Gastrocnemius medialis (tissue), 4 donors: Measurements from ENCODE around the gene METTL2B. TPM values are rescaled to one million over a fixed set of nuclear protein-coding genes. Genes with fewer than 3 reads are reported as not detected.

Experiments used
- ATAC-seq, 2 donors: fragments of 150-250 bp; one replicate each; pipeline ENCODE4 v1.9.1; 2016
- DNase-seq, 2 donors: peaks; one replicate each; pipeline ENCODE4 v3.0.0-alpha.2; 2019
- H3K27ac ChIP-seq, 4 donors: fragments of 200-600 bp; sonication (generic); 1 replicate in 1 of 4; 2 replicates in 3 of 4; pipeline ENCODE4 v1.5.1; 2016 to 2018; ENCODE audit warnings: mild to moderate bottlenecking in 2 of 4, moderate library complexity in 1 of 4
- H3K27me3 ChIP-seq, 3 donors: fragments of 200-600 bp; sonication (generic) in 2 of 3; 1 replicate in 1 of 3; 2 replicates in 2 of 3; pipeline versions ENCODE4 v1.5.1 to v1.6.0; 2016 to 2019; ENCODE audit warnings: mild to moderate bottlenecking in 1 of 3, moderate library complexity in 1 of 3
- H3K36me3 ChIP-seq, 2 donors: fragments of 200-600 bp; sonication (generic) in 1 of 2; one replicate each; pipeline ENCODE4 v1.5.1; 2017 to 2018
- H3K4me1 ChIP-seq, 2 donors: fragments of 200-600 bp; sonication (generic) in 1 of 2; one replicate each; pipeline ENCODE4 v1.5.1; 2016 to 2017; ENCODE audit warnings: mild to moderate bottlenecking in 2 of 2
- H3K4me3 ChIP-seq, 4 donors: fragments of 200-600 bp; sonication (generic) in 3 of 4; 1 replicate in 1 of 4; 2 replicates in 3 of 4; pipeline ENCODE4 v1.5.1; 2016 to 2019; ENCODE audit warnings: mild to moderate bottlenecking in 2 of 4
- H3K9me3 ChIP-seq, 3 donors: fragments of 200-600 bp; sonication (generic) in 2 of 3; 1 replicate in 1 of 3; 2 replicates in 2 of 3; pipeline ENCODE4 v1.5.1; 2016 to 2019
- POLR2A ChIP-seq, 2 donors: fragments of 450-650 bp; IDR thresholded peaks; one replicate each; pipeline ENCODE4 v1.6.1; 2017; ENCODE audit warnings: antibody characterized with exemption in 2 of 2, mild to moderate bottlenecking in 2 of 2, moderate library complexity in 2 of 2
- in situ Hi-C, 4 donors: fragments of 200-750 bp; cut with MboI; loops; one replicate each; pipeline versions ENCODE4 v1.15.0 to v1.8.0; 2017; ENCODE audit warnings: low sequenced_read_pairs in 4 of 4
- intact Hi-C: fragments of 100-400 bp; cut with DNase I; formaldehyde crosslinking; loops from one replicate; pipeline ENCODE4 v1.15.1; 2023; ENCODE audit warnings: low total_unique reads
- total RNA-seq, 4 donors: library from RNA; depleted of rRNA; stranded (reverse); fragments of >200 nt; gene quantifications; one replicate each; pipeline versions ENCODE4 v1.1.0 to v1.2.3, GENCODE V29; 2016
- TF ChIP-seq, protein P1 (sequence below), 5 experiments: fragments of 450-650 bp in 3 of 5; fragments of 200-600 bp in 2 of 5; sonication (generic) in 2 of 5; IDR thresholded peaks in 4 of 5; conservative IDR thresholded peaks in 1 of 5; 1 replicate in 4 of 5; 2 replicates in 1 of 5; pipeline ENCODE4 v1.5.1; 2016 to 2019; ENCODE audit warnings: antibody characterized with exemption in 5 of 5, mild to moderate bottlenecking in 3 of 5, moderate library complexity in 3 of 5

Gene METTL2B
- total RNA-seq, 4 donors from 2014 or later: 19.8 to 22.5 (median 20.6) TPM

DNA sequence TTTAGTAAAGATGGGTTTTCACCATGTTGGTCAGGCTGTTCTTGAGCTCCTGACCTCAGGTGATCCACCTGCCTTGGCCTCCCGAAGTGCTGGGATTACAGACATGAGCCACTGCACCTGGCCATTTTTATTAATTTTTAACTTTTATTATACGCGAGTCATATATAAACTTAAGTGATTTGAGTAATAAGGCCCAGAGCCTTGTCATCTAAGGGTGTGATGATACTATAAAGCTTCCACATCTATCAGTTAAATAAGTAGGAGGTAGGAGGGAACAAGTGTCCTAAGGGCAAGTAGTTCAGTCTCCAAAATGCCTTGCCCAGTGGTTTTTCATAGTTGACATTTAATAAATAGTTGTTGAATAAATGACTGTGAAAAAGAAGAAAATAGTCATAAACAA, 34.2 kb upstream of the METTL2B start:
- Histone ChIP-seq H3K9me3 (no peaks in the 10 kb centered on the region), H3K4me3 (no peak overlapping the region), H3K36me3 (no peaks in the 10 kb centered on the region), H3K27me3 (no peaks in the 10 kb centered on the region), H3K4me1 (no peaks in the 10 kb centered on the region), H3K27ac (no peak overlapping the region)
- ATAC-seq (no peak), DNase-seq (no peak)
- in situ Hi-C loops: no loop called here
- intact Hi-C loops: no loop called here
- TF ChIP-seq, protein P1, sequence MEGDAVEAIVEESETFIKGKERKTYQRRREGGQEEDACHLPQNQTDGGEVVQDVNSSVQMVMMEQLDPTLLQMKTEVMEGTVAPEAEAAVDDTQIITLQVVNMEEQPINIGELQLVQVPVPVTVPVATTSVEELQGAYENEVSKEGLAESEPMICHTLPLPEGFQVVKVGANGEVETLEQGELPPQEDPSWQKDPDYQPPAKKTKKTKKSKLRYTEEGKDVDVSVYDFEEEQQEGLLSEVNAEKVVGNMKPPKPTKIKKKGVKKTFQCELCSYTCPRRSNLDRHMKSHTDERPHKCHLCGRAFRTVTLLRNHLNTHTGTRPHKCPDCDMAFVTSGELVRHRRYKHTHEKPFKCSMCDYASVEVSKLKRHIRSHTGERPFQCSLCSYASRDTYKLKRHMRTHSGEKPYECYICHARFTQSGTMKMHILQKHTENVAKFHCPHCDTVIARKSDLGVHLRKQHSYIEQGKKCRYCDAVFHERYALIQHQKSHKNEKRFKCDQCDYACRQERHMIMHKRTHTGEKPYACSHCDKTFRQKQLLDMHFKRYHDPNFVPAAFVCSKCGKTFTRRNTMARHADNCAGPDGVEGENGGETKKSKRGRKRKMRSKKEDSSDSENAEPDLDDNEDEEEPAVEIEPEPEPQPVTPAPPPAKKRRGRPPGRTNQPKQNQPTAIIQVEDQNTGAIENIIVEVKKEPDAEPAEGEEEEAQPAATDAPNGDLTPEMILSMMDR (IDR thresholded peaks at IDR 0.05 in 4 of 5, conservative IDR thresholded peaks at IDR 0.05 in 1 of 5): no peak
- no peak for TF ChIP-seq POLR2A (IDR thresholded peaks at IDR 0.05)

DNA sequence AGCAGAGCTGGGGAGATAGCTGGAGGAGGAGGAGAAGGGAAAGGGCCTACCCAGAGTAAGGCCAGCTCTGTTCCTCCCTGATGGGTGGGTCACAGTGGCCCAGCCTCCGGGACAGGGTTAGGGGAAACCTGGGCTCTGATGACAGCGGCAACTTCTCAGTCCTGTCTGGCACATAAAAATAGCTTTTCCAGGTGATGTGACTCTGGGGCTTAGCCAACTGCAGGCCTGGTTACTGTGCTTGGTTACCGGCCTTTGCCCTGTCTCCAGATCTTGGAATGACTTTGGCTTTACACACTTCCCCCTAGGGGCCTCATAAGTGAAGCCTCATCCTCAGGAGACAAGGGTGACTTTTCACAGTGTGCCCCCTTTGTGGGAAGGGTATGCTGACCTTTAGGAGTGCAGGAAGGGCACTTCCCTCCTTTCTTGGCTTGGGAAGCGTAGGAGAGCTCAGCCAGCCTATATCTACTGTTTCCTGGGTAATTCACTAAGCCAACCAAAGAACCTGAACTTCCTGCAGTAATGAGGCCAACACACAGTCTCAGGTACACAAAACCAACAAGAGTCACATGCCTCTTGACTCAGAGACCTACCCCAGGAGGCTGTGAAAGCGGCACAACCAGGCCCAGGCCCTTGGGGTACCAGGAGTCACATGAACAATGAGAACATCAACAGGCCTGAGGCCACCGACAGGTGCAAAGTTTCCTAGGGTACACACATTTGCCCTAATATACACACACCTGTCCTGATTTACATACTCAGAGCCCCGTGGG, 32.5 kb upstream of the METTL2B start:
- no peak for TF ChIP-seq POLR2A (IDR thresholded peaks at IDR 0.05)
- TF ChIP-seq, protein P1 (IDR thresholded peaks at IDR 0.05 in 4 of 5, conservative IDR thresholded peaks at IDR 0.05 in 1 of 5): no peak
- intact Hi-C loops (no loop called here), in situ Hi-C loops (no loop called here)
- H3K27me3 ChIP-seq: no peaks in the 10 kb centered on the region
- H3K36me3 ChIP-seq: no peaks in the 10 kb centered on the region
- ATAC-seq (no peak), DNase-seq (no peak)
- no peak overlapping the region for H3K27ac ChIP-seq
- no peak overlapping the region for H3K4me3 ChIP-seq
- H3K9me3 ChIP-seq: no peaks in the 10 kb centered on the region
- no peaks in the 10 kb centered on the region for H3K4me1 ChIP-seq

DNA sequence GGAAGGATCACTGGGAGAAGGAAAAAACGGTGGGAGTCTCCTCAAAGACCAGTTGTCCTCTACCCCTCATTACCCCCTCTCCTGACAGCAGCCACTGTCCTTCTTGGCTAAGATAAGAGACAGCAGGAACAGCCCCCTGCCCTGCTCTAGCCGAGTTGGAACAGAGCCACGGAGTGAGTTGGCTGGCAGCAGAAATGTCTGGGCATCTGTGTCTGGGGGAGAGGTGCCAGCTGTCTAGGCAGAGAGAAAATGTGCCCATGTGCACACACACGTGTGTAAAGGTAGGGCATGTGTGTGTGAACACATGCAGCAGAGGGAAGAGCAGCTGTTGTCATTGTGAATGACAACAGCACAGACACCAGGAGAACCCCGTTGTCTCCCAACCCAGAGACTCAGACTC, 30.2 kb upstream of the METTL2B start:
- ATAC-seq (no peak), DNase-seq (no peak)
- TF ChIP-seq, protein P1 (IDR thresholded peaks at IDR 0.05 in 4 of 5, conservative IDR thresholded peaks at IDR 0.05 in 1 of 5): no peak
- TF ChIP-seq POLR2A (IDR thresholded peaks at IDR 0.05): no peak
- Histone ChIP-seq H3K27me3 (no peaks in the 10 kb centered on the region), H3K4me1 (no peaks in the 10 kb centered on the region), H3K4me3 (no peak overlapping the region), H3K27ac (no peak overlapping the region), H3K36me3 (no peaks in the 10 kb centered on the region), H3K9me3 (no peaks in the 10 kb centered on the region)
- intact Hi-C loops: no loop called here
- in situ Hi-C loops: no loop called here

DNA sequence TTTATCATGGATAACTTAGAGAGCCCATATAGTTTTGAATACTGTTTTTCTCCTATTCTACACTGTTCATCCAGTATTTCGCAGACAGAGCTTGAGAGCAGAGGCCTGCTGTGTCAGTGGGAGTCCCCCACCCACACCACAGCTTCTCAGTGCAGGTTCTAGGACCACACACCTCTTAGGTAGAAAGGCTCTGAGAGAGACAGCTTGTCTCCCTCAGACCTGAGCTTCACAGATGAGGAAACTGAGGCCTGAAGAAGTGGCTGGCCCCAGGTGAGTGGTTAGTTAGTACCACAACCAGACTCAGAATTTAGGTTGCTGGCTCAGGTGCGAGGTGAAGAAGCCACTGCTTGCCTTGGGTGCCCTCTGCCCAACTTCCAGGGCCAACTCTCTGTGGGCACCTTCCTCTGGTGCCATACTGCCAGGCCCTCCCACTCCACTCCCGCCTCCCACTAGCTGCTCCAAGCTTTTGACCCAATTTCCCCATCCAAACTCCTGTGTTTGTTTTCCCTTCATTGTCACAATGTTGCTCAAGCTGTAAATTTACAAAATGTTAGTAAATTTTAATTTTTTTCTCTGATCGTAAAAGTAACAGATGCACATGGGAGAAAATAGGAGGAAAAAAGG, 28.5 kb upstream of the METTL2B start:
- no peak for DNase-seq
- in situ Hi-C loops: no loop called here
- Histone ChIP-seq H3K9me3 (no peaks in the 10 kb centered on the region), H3K4me3 (no peak overlapping the region), H3K27ac (no peak overlapping the region), H3K36me3 (no peaks in the 10 kb centered on the region), H3K27me3 (no peaks in the 10 kb centered on the region), H3K4me1 (no peaks in the 10 kb centered on the region)
- intact Hi-C loops: no loop called here
- ATAC-seq: no peak
- TF ChIP-seq, protein P1 (IDR thresholded peaks at IDR 0.05 in 4 of 5, conservative IDR thresholded peaks at IDR 0.05 in 1 of 5): no peak
- no peak for TF ChIP-seq POLR2A (IDR thresholded peaks at IDR 0.05)
